ENCODE measurements around the gene TBX19.
A peak's percentile ranks its signal among the peaks of the same experiment; 100 is the strongest.

The TBX19 gene

DNA sequence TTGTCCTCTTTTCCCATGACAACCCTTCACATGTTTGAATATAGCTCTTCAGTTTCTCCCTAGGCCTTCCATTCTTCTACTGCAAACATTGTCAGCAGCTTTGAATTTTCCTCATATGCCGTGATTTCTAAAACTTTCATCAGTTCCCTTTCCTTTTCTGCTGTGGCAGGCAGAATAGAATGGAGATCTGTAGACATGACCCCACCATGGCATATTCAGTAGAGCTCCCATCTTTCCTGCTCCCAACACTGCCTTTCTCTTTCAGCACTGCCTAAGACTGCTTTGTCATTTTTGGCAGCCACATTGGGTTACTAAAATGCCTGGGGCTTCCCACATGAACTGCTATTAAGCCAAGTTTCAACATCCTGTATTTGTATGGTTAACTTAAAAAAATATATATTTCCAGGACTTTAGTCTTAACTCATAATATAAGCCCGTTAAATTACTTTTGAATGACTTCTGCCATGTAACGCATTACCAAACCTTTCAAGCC lies 60.9 kb downstream of the TBX19 start:
- POLR2A ChIA-PET: no interaction called here
- WGBS (ENCODE audit: insufficient coverage): 100% methylated on average over 2 of the region's 3 CpGs
- peaks cover 0 to 6% (median 2%) of the 10 kb centered on the region in 5 experiments for H3K9me3 ChIP-seq (ENCODE audit: control extremely low read depth in 1 of 5, control insufficient read depth in 4 of 5, insufficient read depth in 2 of 5, low read depth in 1 of 5, low read length in 4 of 5)
- CTCF ChIA-PET: interaction anchor here (0.6 to 3.4 kb wide), 6 partner anchors 19 to 1007 kb away, joined by 3 to 38 read pairs (median 5); no protein-coding TSS in a partner anchor
- no peak overlapping the region for H3K27ac ChIP-seq (ENCODE audit: insufficient read depth in 1 of 2, low read depth in 1 of 2, low read length in 2 of 2, poor library complexity in 1 of 2, severe bottlenecking in 2 of 2)
- H3K27me3 ChIP-seq (replicated peaks in 2 of 5; ENCODE audit: control insufficient read depth in 4 of 5, insufficient read depth in 5 of 5, low read length in 4 of 5): no peaks in the 10 kb centered on the region
- H3K36me3 ChIP-seq (ENCODE audit: control insufficient read depth in 4 of 4, insufficient read depth in 4 of 4, low read length in 3 of 4): no peaks in the 10 kb centered on the region
- H3K4me3 ChIP-seq (ENCODE audit: control insufficient read depth in 1 of 7, extremely low read depth in 1 of 7, insufficient read depth in 4 of 7, low read depth in 2 of 7, low read length in 6 of 7): no peak overlapping the region
- peaks cover 0 to 6% (median 6%) of the 10 kb centered on the region in 4 experiments for H3K4me1 ChIP-seq (ENCODE audit: control extremely low read depth in 1 of 4, control insufficient read depth in 4 of 4, insufficient read depth in 4 of 4, low read length in 3 of 4)
- no peak for DNase-seq

DNA sequence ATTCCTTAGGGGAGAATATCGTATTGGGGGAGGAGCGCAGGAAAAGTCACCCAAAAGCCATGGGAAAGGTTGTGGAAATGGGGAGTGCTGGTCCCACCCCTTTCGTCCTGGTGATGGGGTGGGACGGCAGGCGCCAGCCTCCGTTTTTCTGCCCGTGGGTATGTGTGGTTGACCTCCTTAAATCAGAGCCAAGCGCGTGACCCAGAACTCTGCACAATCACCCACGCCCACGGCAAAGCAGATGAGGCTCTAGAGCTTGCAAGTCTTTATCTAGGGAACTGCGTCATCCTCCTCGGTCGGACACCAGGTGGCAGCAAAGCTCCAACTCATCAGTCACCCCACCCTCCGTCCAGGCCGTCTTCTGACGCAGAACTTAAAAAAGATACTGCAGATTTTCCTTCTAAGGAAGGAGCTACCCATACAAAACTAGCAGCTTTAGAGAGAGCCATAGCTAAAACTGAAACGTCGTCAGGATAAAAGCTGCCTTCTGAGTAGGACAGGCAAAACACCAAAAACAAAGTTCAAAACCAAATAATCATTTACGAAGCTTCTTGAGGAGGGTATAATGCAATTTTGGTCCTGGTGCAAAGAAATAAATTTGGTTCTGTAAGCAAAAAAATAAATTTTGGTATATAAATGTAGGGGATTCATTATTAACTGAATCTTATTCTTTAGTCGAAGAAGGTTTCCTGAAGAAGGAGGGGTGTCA lies 62.0 kb downstream of the TBX19 start:
- Histone ChIP-seq H3K4me1 (ENCODE audit: control extremely low read depth in 1 of 4, control insufficient read depth in 4 of 4, insufficient read depth in 4 of 4, low read length in 3 of 4) (peaks cover 0 to 6% (median 6%) of the 10 kb centered on the region in 4 experiments), H3K27ac (ENCODE audit: insufficient read depth in 1 of 2, low read depth in 1 of 2, low read length in 2 of 2, poor library complexity in 1 of 2, severe bottlenecking in 2 of 2) (no peak overlapping the region), H3K4me3 (ENCODE audit: control insufficient read depth in 1 of 7, extremely low read depth in 1 of 7, insufficient read depth in 4 of 7, low read depth in 2 of 7, low read length in 6 of 7) (peak overlapping the region in 5 of 7 experiments; percentile 5 to 49 (median 19))

GRCh38 chr1:168343566-168343965 lies 62.9 kb downstream of the TBX19 start:
- ChIA-PET POLR2A (no interaction called here), CTCF (interaction anchor here (0.8 to 3.4 kb wide), 14 partner anchors 9 to 1005 kb away, joined by 3 to 38 read pairs (median 4); no protein-coding TSS in a partner anchor)
- 89% methylated on average over 6 of the region's 6 CpGs for WGBS (ENCODE audit: insufficient coverage)
- H3K27me3 ChIP-seq (replicated peaks in 2 of 5; ENCODE audit: control insufficient read depth in 4 of 5, insufficient read depth in 5 of 5, low read length in 4 of 5): no peaks in the 10 kb centered on the region
- H3K36me3 ChIP-seq (ENCODE audit: control insufficient read depth in 4 of 4, insufficient read depth in 4 of 4, low read length in 3 of 4): no peaks in the 10 kb centered on the region
- H3K9me3 ChIP-seq (ENCODE audit: control extremely low read depth in 1 of 5, control insufficient read depth in 4 of 5, insufficient read depth in 2 of 5, low read depth in 1 of 5, low read length in 4 of 5): peaks cover 0 to 4% (median 2%) of the 10 kb centered on the region in 5 experiments
- no peak overlapping the region for H3K27ac ChIP-seq (ENCODE audit: insufficient read depth in 1 of 2, low read depth in 1 of 2, low read length in 2 of 2, poor library complexity in 1 of 2, severe bottlenecking in 2 of 2)
- DNase-seq: no peak
- H3K4me3 ChIP-seq (ENCODE audit: control insufficient read depth in 1 of 7, extremely low read depth in 1 of 7, insufficient read depth in 4 of 7, low read depth in 2 of 7, low read length in 6 of 7): no peak overlapping the region
- peaks cover 0 to 8% (median 6%) of the 10 kb centered on the region in 4 experiments for H3K4me1 ChIP-seq (ENCODE audit: control extremely low read depth in 1 of 4, control insufficient read depth in 4 of 4, insufficient read depth in 4 of 4, low read length in 3 of 4)

More for the DNA sequence above, 62.0 kb downstream of the TBX19 start:
- POLR2A ChIA-PET: interaction anchor here (0.8 kb wide), 1 partner anchor 20 kb away, joined by 3 read pairs; no protein-coding TSS in a partner anchor
- Histone ChIP-seq H3K9me3 (ENCODE audit: control extremely low read depth in 1 of 5, control insufficient read depth in 4 of 5, insufficient read depth in 2 of 5, low read depth in 1 of 5, low read length in 4 of 5) (peaks cover 0 to 4% (median 2%) of the 10 kb centered on the region in 5 experiments), H3K27me3 (replicated peaks in 2 of 5; ENCODE audit: control insufficient read depth in 4 of 5, insufficient read depth in 5 of 5, low read length in 4 of 5) (no peaks in the 10 kb centered on the region), H3K36me3 (ENCODE audit: control insufficient read depth in 4 of 4, insufficient read depth in 4 of 4, low read length in 3 of 4) (no peaks in the 10 kb centered on the region)
- CTCF ChIA-PET: interaction anchor here (0.6 to 3.4 kb wide), 29 partner anchors 8 to 1362 kb away, joined by 3 to 38 read pairs (median 3); no protein-coding TSS in a partner anchor
- DNase-seq: peak; percentile 91 to 95 (median 93)
- 15% methylated on average over 8 of the region's 21 CpGs for WGBS (ENCODE audit: insufficient coverage)

- Histone ChIP-seq H3K36me3 (ENCODE audit: control insufficient read depth in 4 of 4, insufficient read depth in 4 of 4, low read length in 3 of 4) (no peaks in the 10 kb centered on the region), H3K27me3 (replicated peaks in 2 of 5; ENCODE audit: control insufficient read depth in 4 of 5, insufficient read depth in 5 of 5, low read length in 4 of 5) (no peaks in the 10 kb centered on the region), H3K9me3 (ENCODE audit: control extremely low read depth in 1 of 5, control insufficient read depth in 4 of 5, insufficient read depth in 2 of 5, low read depth in 1 of 5, low read length in 4 of 5) (peaks cover 0 to 4% (median 2%) of the 10 kb centered on the region in 5 experiments), H3K4me3 (ENCODE audit: control insufficient read depth in 1 of 7, extremely low read depth in 1 of 7, insufficient read depth in 4 of 7, low read depth in 2 of 7, low read length in 6 of 7) (no peak overlapping the region), H3K4me1 (ENCODE audit: control extremely low read depth in 1 of 4, control insufficient read depth in 4 of 4, insufficient read depth in 4 of 4, low read length in 3 of 4) (peaks cover 0 to 8% (median 6%) of the 10 kb centered on the region in 4 experiments), H3K27ac (ENCODE audit: insufficient read depth in 1 of 2, low read depth in 1 of 2, low read length in 2 of 2, poor library complexity in 1 of 2, severe bottlenecking in 2 of 2) (no peak overlapping the region)
- ChIA-PET CTCF (interaction anchor here (1.4 to 3.4 kb wide), 3 partner anchors 18 to 95 kb away, joined by 3 to 38 read pairs (median 8); no protein-coding TSS in a partner anchor), POLR2A (no interaction called here)
- no CpG with 5 or more reads among the region's 4 CpGs for WGBS (ENCODE audit: insufficient coverage)
- DNase-seq: no peak
Measured at GRCh38 chr1:168344517-168344916, 63.8 kb downstream of the TBX19 start.

DNA sequence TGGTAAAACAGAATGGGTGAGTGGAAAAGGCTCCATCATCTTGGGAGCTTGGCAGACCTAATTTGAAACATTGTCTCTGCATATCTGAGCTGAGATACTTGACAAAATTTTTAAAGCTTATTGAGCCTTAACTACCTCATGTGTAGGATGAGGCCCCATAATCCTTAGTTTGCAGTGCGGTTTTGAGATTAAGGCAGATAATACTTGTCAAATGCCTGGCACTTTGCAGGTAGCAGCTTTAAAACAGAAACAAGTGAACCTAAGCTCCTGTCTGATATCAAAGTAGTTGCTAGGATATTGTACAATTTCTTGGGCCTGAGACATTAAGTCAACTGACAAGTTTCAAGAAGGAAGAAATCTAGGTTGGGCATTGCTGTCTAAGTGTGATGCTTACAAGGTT lies 65.3 kb downstream of the TBX19 start:
- no peak overlapping the region for H3K4me3 ChIP-seq (ENCODE audit: control insufficient read depth in 1 of 7, extremely low read depth in 1 of 7, insufficient read depth in 4 of 7, low read depth in 2 of 7, low read length in 6 of 7)
- no peak for DNase-seq
- 90% methylated on average over 1 of the region's 1 CpG for WGBS (ENCODE audit: insufficient coverage)
- no peaks in the 10 kb centered on the region for H3K36me3 ChIP-seq (ENCODE audit: control insufficient read depth in 4 of 4, insufficient read depth in 4 of 4, low read length in 3 of 4)
- peaks cover 0 to 4% (median 2%) of the 10 kb centered on the region in 5 experiments for H3K9me3 ChIP-seq (ENCODE audit: control extremely low read depth in 1 of 5, control insufficient read depth in 4 of 5, insufficient read depth in 2 of 5, low read depth in 1 of 5, low read length in 4 of 5)
- peaks cover 0 to 8% (median 6%) of the 10 kb centered on the region in 4 experiments for H3K4me1 ChIP-seq (ENCODE audit: control extremely low read depth in 1 of 4, control insufficient read depth in 4 of 4, insufficient read depth in 4 of 4, low read length in 3 of 4)
- CTCF ChIA-PET: interaction anchor here (0.9 to 1.4 kb wide), 3 partner anchors 10 to 88 kb away, joined by 3 to 4 read pairs (median 3); no protein-coding TSS in a partner anchor
- no peaks in the 10 kb centered on the region for H3K27me3 ChIP-seq (replicated peaks in 2 of 5; ENCODE audit: control insufficient read depth in 4 of 5, insufficient read depth in 5 of 5, low read length in 4 of 5)
- POLR2A ChIA-PET: no interaction called here
- H3K27ac ChIP-seq (ENCODE audit: insufficient read depth in 1 of 2, low read depth in 1 of 2, low read length in 2 of 2, poor library complexity in 1 of 2, severe bottlenecking in 2 of 2): no peak overlapping the region

- H3K9me3 ChIP-seq (ENCODE audit: control extremely low read depth in 1 of 5, control insufficient read depth in 4 of 5, insufficient read depth in 2 of 5, low read depth in 1 of 5, low read length in 4 of 5): no peaks in the 10 kb centered on the region
- DNase-seq: no peak
- no CpG with 5 or more reads among the region's 1 CpG for WGBS (ENCODE audit: insufficient coverage)
- no peaks in the 10 kb centered on the region for H3K36me3 ChIP-seq (ENCODE audit: control insufficient read depth in 4 of 4, insufficient read depth in 4 of 4, low read length in 3 of 4)
- peaks cover 0 to 5% (median 3%) of the 10 kb centered on the region in 4 experiments for H3K4me1 ChIP-seq (ENCODE audit: control extremely low read depth in 1 of 4, control insufficient read depth in 4 of 4, insufficient read depth in 4 of 4, low read length in 3 of 4)
- ChIA-PET CTCF (interaction anchor here (1.1 kb wide), 3 partner anchors 12 to 92 kb away, joined by 3 to 6 read pairs (median 4); no protein-coding TSS in a partner anchor), POLR2A (no interaction called here)
- no peaks in the 10 kb centered on the region for H3K27me3 ChIP-seq (replicated peaks in 2 of 5; ENCODE audit: control insufficient read depth in 4 of 5, insufficient read depth in 5 of 5, low read length in 4 of 5)
- H3K27ac ChIP-seq (ENCODE audit: insufficient read depth in 1 of 2, low read depth in 1 of 2, low read length in 2 of 2, poor library complexity in 1 of 2, severe bottlenecking in 2 of 2): no peak overlapping the region
- peak overlapping the region in 2 of 7 experiments; percentile 64 to 82 for H3K4me3 ChIP-seq (ENCODE audit: control insufficient read depth in 1 of 7, extremely low read depth in 1 of 7, insufficient read depth in 4 of 7, low read depth in 2 of 7, low read length in 6 of 7)
Measured at GRCh38 chr1:168347630-168348029, 67.0 kb downstream of the TBX19 start.
